HG02870 (cell line): Measurements from ENCODE around the gene GNAZ.

Source experiments
- ATAC-seq: cut with Tn5 transposase; IDR thresholded peaks from one replicate; pipeline ENCODE4 v1.9.1; 2021; ENCODE audit warnings: mild to moderate bottlenecking, moderate library complexity; ENCODE audit not compliant: unreplicated experiment

GNAZ gene

GRCh38 chr22:23075525-23076216 is 5.4 kb downstream of the GNAZ start:
- ATAC-seq: no peak

GRCh38 chr22:23076896-23077572 is 6.7 kb downstream of the GNAZ start:
- no peak for ATAC-seq

- no peak for ATAC-seq
These were observed 7.5 kb downstream of the GNAZ start for GRCh38 chr22:23077627-23078461.

- no peak for ATAC-seq
These were observed 8.1 kb downstream of the GNAZ start for GRCh38 chr22:23078462-23078787.

GRCh38 chr22:23079240-23079768 is 9.0 kb downstream of the GNAZ start:
- ATAC-seq: no peak

- ATAC-seq: no peak
These were observed 9.6 kb downstream of the GNAZ start for GRCh38 chr22:23079814-23080521.

- no peak for ATAC-seq
These were observed 10.4 kb downstream of the GNAZ start for GRCh38 chr22:23080613-23081290.

- ATAC-seq: no peak
These were observed 12.4 kb downstream of the GNAZ start for GRCh38 chr22:23082534-23083314.

GRCh38 chr22:23083315-23084021 is 13.1 kb downstream of the GNAZ start:
- ATAC-seq: no peak

GRCh38 chr22:23084453-23085350 is 14.4 kb downstream of the GNAZ start:
- ATAC-seq: no peak

GRCh38 chr22:23085351-23085671 is 15.0 kb downstream of the GNAZ start:
- ATAC-seq: no peak

- no peak for ATAC-seq
These were observed 15.5 kb downstream of the GNAZ start for GRCh38 chr22:23085785-23086184.

- ATAC-seq: no peak
These were observed 15.9 kb downstream of the GNAZ start for GRCh38 chr22:23086263-23086662.

GRCh38 chr22:23086787-23087186 is 16.5 kb downstream of the GNAZ start:
- ATAC-seq: no peak

GRCh38 chr22:23088199-23088604 is 17.9 kb downstream of the GNAZ start:
- no peak for ATAC-seq

- ATAC-seq: no peak
These were observed 18.7 kb downstream of the GNAZ start for GRCh38 chr22:23089010-23089409.

GRCh38 chr22:23089633-23090456 is 19.5 kb downstream of the GNAZ start:
- no peak for ATAC-seq
